Right cardiac atrium (tissue), 5 donors: ENCODE measurements around the gene ALDH3B2. TPM values are rescaled to one million over a fixed set of nuclear protein-coding genes. Genes with fewer than 3 reads are reported as not detected.
"Not testable (repeated sequence)": the region's sequence is repeated elsewhere in the genome, so short reads cannot be mapped to it uniquely, and the experiment has no call there.

Experiments used
- ATAC-seq, 2 donors: fragments of 200-7000 bp; cut with Tn5 transposase; one replicate each; pipeline versions ENCODE4 v1.8.0 to v1.9.1; 2020; ENCODE audit warnings: moderate library complexity in 2 of 2, mild to moderate bottlenecking in 1 of 2
- DNase-seq, 3 donors: peaks; one replicate each; pipeline ENCODE4 v3.0.0-alpha.2; 2020
- H3K27ac ChIP-seq: one replicate; pipeline ENCODE4 v1.5.1; 2013; ENCODE audit warnings: mild to moderate bottlenecking, low read length, control low read depth, moderate library complexity
- H3K27me3 ChIP-seq: one replicate; pipeline ENCODE4 v1.6.1; 2013; ENCODE audit not compliant: control insufficient read depth, insufficient read depth
- H3K4me1 ChIP-seq: one replicate; pipeline ENCODE4 v1.6.1; 2013; ENCODE audit warnings: low read length; ENCODE audit not compliant: control insufficient read depth, insufficient read depth
- H3K4me3 ChIP-seq: one replicate; pipeline ENCODE4 v1.5.1; 2013; ENCODE audit warnings: low read length, control low read depth
- H3K9me3 ChIP-seq: one replicate; pipeline ENCODE4 v1.6.1; 2013; ENCODE audit warnings: low read length; ENCODE audit not compliant: control insufficient read depth
- WGBS: extraction: QIAGEN DNeasy Blood & Tissue Kit; methylation state at CpG from one replicate; pipeline ENCODE4 v1.1.7; 2013; 5-methylcytosine and 5-hydroxymethylcytosine counted together
- intact Hi-C, 4 donors: fragments of 100-400 bp; cut with DNase I; formaldehyde crosslinking; loops; one replicate each; pipeline versions ENCODE4 v1.11.0 to v1.14.0; 2022 to 2023
- polyA plus RNA-seq: library from polyadenylated mRNA; stranded (reverse); fragments of 200-250 nt; gene quantifications from one replicate; pipeline ENCODE4 v1.2.3, GENCODE V29; 2013
- total RNA-seq, 4 donors: library from RNA; stranded (reverse); fragmentation: NEBNext Ultra II Directional; extraction: Animal tissue kit (Norgen Biotek cat#: 25700); gene quantifications; one replicate each; pipeline ENCODE4 v1.2.1, GENCODE V29; 2021
- donor health status: healthy with polysubstance abuse.
- donor health status: DM: no; HTN: yes; CAD: no.
- donor health status: DM: no; HTN: no; CAD: no.
- donor health status: DM: no; HTN: yes; CAD: no; lungs with severe emphysema.
- donor health status: DM: yes; HTN: yes; CAD: no.

Gene ALDH3B2
- total and polyA plus RNA-seq, 5 donors = not detected

DNA sequence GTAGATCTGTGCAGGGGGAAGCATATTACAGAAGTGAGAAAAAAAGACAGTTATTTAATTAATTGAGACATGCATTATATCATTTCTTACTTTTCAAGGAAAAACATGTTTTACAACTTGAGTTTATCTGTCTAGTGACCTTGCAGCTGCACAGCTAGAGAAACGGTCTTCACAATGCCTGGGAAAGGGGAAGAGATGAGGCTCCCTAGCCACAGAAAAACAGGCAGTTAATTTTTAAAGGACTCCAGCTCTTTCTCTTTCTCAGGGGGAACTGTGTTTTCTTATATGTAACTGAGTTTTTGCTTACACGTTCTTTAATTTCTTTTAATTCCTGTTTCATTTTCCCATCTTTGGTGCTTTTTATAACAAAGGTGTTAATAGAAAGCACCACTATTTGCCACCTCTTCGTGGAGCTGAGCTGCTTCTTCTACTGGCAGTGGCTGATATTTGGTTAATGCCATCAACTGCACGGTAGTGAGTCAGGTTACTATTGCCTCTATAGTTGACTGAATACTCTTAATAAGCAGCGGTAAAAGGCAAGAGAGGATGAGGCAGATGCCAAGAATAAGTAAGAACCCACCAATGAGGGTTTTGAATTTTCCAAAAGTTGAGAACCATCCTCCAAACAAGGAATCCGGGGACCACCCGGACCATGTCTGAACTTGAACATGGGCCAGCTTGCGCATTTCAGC is 11.4 kb upstream of the ALDH3B2 start:
- H3K27me3 ChIP-seq, H3K9me3 ChIP-seq, ATAC-seq, H3K4me1 ChIP-seq, H3K27ac ChIP-seq, H3K4me3 ChIP-seq, DNase-seq, intact Hi-C loops: not testable (repeated sequence)
- WGBS = 49% methylated on average over 8 of the region's 8 CpGs

DNA sequence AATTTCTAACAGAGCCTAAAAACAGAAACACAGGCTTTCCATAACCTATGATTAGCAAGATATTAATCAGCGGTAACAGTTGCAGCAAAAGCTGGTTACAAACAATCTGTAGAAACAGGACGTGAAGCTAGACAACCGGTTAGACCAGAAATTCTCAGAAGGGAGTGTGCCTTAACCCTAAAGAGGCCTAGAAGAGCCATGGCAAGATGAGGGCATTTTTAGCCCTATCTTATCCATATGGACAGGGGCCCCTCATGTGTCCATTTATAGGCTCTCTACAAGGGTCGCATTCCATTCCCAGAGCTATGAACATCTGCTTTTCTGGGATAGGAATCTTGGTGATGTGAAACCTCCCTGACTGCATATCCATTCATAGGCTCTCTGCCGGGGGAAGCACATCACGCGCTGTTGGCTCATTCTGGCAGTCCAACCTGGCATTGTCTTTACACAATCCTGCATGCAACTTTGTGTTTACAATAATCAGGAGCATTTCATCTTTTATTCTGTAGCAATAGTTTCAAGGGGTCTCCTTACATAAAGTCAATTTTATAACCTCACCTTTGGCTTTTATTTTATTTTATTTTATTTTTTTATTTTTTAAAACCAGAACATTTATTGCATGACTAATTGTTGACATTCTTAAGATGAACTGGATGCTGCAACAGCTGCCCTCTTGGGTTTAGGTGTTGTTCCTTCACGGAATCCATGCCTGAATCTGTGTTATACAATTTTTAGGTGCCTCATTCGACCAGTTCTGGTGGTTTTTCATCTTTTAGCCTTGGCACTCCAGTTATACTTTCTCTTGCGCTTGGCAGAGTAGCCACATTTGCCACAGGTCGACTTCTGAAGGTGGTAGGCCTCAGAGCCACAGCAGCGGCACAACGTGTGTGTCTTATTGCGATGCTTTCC is 8.0 kb upstream of the ALDH3B2 start:
- H3K27ac ChIP-seq = not testable (repeated sequence)

DNA sequence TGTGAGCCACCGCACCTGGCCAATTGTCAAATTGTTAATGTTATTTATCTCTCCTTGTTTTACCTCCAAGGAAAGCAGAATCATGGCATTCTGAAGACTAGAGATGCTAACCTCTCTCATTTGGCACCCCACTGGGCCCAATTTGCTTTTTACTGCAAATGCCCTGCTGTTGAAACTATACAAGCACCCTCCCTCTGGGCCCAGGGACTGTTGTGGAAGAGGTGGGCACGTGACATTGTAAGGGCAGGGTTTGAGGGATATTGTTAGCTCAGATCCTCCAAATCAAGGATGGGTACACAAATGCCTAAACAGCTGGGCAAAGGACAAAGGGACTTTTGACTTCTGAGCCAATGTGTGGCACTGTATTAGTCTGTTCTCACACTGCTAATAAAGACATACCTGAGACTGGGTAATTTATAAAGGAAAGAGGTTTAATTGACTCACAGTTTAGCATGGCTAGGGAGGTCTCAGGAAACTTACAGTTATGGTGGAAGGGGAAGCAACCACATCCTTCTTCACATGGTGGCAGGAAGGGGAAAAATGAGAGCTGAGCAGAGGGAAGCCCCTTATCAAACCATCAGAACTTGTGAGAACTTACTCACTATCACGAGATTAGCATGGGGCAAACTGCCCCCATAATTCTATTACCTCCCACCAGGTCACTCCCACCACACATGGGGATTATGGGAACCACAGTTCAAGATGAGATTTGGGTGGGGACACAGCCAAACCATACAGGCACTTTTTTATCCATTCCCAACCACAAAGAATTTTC is 6.5 kb upstream of the ALDH3B2 start:
- Histone ChIP-seq H3K27me3 (no peaks in the 10 kb centered on the region), H3K27ac (no peak overlapping the region), H3K4me1 (no peaks in the 10 kb centered on the region), H3K9me3 (no peaks in the 10 kb centered on the region), H3K4me3 (no peak overlapping the region)
- no peak for ATAC-seq
- DNase-seq = no peak
- 69% methylated on average over 3 of the region's 3 CpGs for WGBS
- intact Hi-C loops = no loop called here

More for the DNA sequence above, 8.0 kb upstream of the ALDH3B2 start:
- intact Hi-C loops, H3K4me3 ChIP-seq, H3K9me3 ChIP-seq, ATAC-seq, H3K4me1 ChIP-seq, H3K27me3 ChIP-seq, DNase-seq: not testable (repeated sequence)
- 55% methylated on average over 14 of the region's 14 CpGs for WGBS

DNA sequence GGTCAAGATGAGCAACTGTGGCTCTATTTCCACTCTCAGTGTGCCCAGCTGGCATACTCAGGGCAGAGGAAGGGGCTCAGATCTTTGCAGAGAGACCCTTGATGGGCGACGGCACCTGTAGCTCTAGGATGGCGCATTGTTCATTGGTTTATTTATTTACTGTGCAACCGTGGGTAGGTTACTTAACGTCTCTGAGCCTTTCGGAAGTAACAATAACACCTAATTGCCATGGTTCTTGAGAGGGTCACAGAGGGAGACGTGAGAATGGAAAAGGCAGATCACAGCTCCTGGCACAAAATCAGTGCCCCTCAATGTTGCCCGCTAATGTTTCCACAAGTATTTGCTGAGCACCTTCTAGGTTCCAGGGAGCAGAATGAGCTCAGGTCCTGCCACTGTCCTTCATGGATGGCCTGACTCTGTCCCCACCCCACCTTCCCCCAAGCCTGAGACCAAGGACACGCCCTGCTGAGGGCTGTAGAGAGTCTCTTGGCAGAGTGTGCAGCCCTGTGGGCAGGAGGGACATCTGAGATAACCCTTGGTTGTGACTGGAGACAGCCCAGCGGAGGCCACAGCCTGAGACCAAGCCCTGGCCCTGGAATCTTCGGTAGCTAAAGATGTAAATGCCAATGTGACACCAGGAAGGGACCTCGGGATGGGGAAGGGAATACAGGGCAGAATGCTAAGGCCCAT is 780 bp upstream of the ALDH3B2 start:
- Histone ChIP-seq H3K4me1 (no peaks in the 10 kb centered on the region), H3K9me3 (no peaks in the 10 kb centered on the region), H3K4me3 (no peak overlapping the region), H3K27ac (no peak overlapping the region), H3K27me3 (no peaks in the 10 kb centered on the region)
- no peak for ATAC-seq
- DNase-seq = no peak
- intact Hi-C loops = no loop called here
- 82% methylated on average over 12 of the region's 12 CpGs for WGBS

DNA sequence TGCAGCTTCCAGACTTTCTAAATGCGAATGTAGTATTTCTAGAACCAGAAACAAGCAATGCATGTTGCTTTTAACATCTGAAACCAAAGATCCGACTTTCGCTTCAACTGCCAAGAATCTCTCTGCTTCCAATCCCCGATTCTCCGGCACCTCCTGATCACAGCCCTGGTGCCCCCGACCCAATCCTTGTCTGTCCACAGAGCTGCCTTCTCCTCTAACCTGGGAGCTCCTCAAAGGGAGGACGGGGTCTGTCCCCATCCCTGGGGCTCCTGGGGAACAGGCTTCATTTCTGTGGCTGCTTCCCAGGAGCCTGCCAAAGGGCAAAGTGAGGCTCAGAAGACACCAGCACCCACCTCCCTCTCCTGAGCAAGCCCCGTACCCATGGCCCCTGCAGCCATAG is 521 bp downstream of the ALDH3B2 start:
- Histone ChIP-seq H3K4me3 (no peak overlapping the region), H3K4me1 (no peaks in the 10 kb centered on the region), H3K27ac (no peak overlapping the region), H3K27me3 (no peaks in the 10 kb centered on the region), H3K9me3 (no peaks in the 10 kb centered on the region)
- DNase-seq (no peak), ATAC-seq (no peak)
- intact Hi-C loops = no loop called here
- 76% methylated on average over 8 of the region's 8 CpGs for WGBS

DNA sequence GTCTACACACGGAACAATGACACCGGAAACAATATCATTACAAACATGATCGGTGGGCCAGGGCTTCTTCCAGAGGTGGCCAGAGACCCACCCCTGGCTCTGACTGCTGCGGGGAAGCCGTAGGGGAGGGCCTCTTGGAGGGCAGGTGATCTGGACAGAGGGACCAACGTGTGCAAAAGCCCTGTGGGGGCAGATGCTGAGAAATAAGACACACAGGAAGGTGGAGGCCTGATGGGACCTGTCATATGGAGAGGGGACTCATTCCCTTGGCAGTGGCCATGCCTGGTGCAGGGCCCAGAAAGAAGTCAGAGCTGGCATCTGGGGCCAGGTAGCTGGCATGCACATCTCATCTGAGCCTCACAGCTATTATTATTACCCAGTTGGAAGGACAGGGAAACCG is 1.1 kb downstream of the ALDH3B2 start:
- no peak overlapping the region for H3K4me3 ChIP-seq
- no peaks in the 10 kb centered on the region for H3K27me3 ChIP-seq
- ATAC-seq (no peak), DNase-seq (no peak)
- WGBS = 77% methylated on average over 7 of the region's 7 CpGs
- no peak overlapping the region for H3K27ac ChIP-seq
- no peaks in the 10 kb centered on the region for H3K9me3 ChIP-seq
- intact Hi-C loops = no loop called here
- H3K4me1 ChIP-seq = no peaks in the 10 kb centered on the region

DNA sequence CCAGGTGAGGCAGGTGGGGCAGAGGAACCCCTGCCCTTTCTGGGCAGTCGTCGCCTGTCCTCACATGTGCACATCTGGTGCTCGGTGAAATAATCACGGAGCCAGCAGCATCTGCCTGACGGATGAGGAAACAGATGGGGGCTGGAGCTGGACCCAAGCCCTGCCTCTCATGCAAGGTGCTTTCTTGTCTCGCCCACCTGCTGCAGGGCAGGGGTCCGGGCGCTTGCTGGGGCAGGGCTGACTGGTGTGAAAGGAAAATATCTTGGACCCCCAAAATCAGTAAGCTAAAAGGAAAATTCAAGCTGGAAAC is 3.3 kb downstream of the ALDH3B2 start:
- no peak for ATAC-seq

DNA sequence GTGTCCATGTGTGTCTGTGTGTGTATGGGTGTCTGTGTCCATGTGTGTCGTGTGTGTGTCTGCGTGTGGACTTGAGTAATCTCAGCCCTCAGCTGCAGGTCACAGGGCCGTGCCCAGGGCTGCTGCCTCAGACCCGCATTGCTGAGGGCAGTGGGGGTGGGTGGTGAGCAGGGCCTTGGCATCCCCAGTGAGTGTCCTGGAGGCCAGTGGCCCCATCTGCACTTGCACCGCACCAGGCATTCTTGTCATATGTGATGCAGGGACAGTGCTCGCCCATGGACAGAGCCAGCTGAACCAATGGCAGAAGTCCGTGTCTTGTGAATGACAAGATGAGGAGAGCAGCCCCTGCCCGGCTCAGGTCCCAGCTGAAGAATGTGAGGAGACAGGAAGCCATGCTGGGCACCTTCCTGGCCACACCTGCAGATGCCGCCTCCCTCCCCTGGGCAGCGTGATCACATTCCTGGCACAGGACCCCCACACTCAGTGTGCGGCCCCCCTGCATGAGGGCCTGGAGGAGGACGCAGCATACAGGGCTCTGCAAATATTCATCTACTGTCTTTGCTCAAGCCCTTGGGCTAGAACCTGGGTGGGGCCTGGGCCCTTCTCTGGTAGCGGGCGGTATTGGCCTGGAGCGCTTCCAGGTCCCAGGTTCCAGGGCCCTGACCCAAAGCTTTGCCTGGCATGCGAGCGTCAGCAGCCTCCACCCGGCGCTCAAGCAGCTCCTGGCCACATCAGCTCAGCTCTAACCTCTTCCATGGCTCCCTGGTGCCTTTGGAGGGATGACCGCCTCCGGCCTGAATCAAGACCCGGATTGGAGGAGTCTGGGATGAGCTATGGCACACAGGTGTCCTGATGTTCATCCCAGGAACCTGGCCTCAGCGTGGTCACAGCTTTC is 3.9 kb downstream of the ALDH3B2 start:
- DNase-seq (no peak), ATAC-seq (no peak)
- WGBS = 79% methylated on average over 23 of the region's 23 CpGs

More for the DNA sequence above, 3.3 kb downstream of the ALDH3B2 start:
- no peaks in the 10 kb centered on the region for H3K27me3 ChIP-seq
- no peaks in the 10 kb centered on the region for H3K9me3 ChIP-seq
- WGBS = 67% methylated on average over 8 of the region's 8 CpGs
- intact Hi-C loops = no loop called here
- no peak overlapping the region for H3K27ac ChIP-seq
- no peaks in the 10 kb centered on the region for H3K4me1 ChIP-seq
- H3K4me3 ChIP-seq = no peak overlapping the region
- no peak for DNase-seq

DNA sequence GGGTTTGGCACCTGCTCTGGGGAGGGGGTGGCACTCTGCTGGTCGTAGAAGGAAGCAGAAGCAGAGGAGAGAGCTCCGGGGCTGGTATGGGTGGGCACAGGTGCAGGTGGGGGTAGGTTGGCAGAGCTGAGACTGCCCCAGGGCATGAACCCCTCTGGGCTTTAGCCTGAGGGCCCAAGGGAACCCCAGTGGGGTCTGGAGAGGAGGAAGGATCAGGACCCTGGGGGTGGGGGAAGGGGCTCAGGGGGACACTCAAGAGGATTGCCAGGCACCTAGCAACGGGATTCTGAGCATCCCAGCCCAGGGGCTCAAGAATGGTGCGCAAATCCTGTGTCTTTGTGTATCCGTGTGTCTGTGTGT is 6.3 kb downstream of the ALDH3B2 start:
- WGBS = 60% methylated on average over 5 of the region's 5 CpGs

More for the DNA sequence above, 3.9 kb downstream of the ALDH3B2 start:
- Histone ChIP-seq H3K27me3 (no peaks in the 10 kb centered on the region), H3K9me3 (no peaks in the 10 kb centered on the region), H3K27ac (no peak overlapping the region), H3K4me1 (no peaks in the 10 kb centered on the region), H3K4me3 (no peak overlapping the region)
- intact Hi-C loops = no loop called here

More for the DNA sequence above, 6.3 kb downstream of the ALDH3B2 start:
- no peak overlapping the region for H3K4me3 ChIP-seq
- no peak for ATAC-seq
- H3K9me3 ChIP-seq = no peaks in the 10 kb centered on the region
- H3K27ac ChIP-seq = no peak overlapping the region
- H3K4me1 ChIP-seq = no peaks in the 10 kb centered on the region
- H3K27me3 ChIP-seq = no peaks in the 10 kb centered on the region
- intact Hi-C loops = no loop called here
- no peak for DNase-seq
